ENCODE data around the gene FZD1. TPM values are rescaled to one million over a fixed set of nuclear protein-coding genes. Genes with fewer than 3 reads are reported as not detected.
A peak's percentile ranks its signal among the peaks of the same experiment; 100 is the strongest.

Gene FZD1
- total and polyA plus RNA-seq, 2 experiments from 2014 or later, result 0.34 to 1.4 TPM

DNA sequence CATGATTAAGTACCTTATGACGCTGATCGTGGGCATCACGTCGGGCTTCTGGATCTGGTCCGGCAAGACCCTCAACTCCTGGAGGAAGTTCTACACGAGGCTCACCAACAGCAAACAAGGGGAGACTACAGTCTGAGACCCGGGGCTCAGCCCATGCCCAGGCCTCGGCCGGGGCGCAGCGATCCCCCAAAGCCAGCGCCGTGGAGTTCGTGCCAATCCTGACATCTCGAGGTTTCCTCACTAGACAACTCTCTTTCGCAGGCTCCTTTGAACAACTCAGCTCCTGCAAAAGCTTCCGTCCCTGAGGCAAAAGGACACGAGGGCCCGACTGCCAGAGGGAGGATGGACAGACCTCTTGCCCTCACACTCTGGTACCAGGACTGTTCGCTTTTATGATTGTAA, 2.5 kb downstream of the FZD1 start:
- ATAC-seq (no peak), DNase-seq (ENCODE audit: low spot score) (peak; percentile 18)
- peaks cover 89% of the 10 kb centered on the region for H3K27me3 ChIP-seq (ENCODE audit: insufficient read depth)
- Mint-ChIP-seq H3K4me1 (peaks cover 24% of the 10 kb centered on the region), H3K27ac (no peak overlapping the region), H3K9me3 (peaks cover 3% of the 10 kb centered on the region; the same call in 1 of the 3 replicates), H3K36me3 (ENCODE audit: low read depth) (no peaks in the 10 kb centered on the region), H3K27me3 (ENCODE audit: insufficient read depth, low read depth, poor library complexity) (peaks cover 61% of the 10 kb centered on the region), H3K4me3 (peak overlapping the region; percentile 82)
- peak overlapping the region; percentile 99 for H3K4me2 ChIP-seq
- no peaks in the 10 kb centered on the region for H3K36me3 ChIP-seq (ENCODE audit: insufficient read depth)
- H3K79me2 ChIP-seq (replicated peaks; ENCODE audit: insufficient read depth), result no peaks in the 10 kb centered on the region
- peak overlapping the region; percentile 63 for H2AFZ ChIP-seq
- H3K9me2 ChIP-seq (ENCODE audit: insufficient read depth), result no peaks in the 10 kb centered on the region
- no peak overlapping the region for H3K27ac ChIP-seq (ENCODE audit: low read depth)
- TF ChIP-seq, protein P1, sequence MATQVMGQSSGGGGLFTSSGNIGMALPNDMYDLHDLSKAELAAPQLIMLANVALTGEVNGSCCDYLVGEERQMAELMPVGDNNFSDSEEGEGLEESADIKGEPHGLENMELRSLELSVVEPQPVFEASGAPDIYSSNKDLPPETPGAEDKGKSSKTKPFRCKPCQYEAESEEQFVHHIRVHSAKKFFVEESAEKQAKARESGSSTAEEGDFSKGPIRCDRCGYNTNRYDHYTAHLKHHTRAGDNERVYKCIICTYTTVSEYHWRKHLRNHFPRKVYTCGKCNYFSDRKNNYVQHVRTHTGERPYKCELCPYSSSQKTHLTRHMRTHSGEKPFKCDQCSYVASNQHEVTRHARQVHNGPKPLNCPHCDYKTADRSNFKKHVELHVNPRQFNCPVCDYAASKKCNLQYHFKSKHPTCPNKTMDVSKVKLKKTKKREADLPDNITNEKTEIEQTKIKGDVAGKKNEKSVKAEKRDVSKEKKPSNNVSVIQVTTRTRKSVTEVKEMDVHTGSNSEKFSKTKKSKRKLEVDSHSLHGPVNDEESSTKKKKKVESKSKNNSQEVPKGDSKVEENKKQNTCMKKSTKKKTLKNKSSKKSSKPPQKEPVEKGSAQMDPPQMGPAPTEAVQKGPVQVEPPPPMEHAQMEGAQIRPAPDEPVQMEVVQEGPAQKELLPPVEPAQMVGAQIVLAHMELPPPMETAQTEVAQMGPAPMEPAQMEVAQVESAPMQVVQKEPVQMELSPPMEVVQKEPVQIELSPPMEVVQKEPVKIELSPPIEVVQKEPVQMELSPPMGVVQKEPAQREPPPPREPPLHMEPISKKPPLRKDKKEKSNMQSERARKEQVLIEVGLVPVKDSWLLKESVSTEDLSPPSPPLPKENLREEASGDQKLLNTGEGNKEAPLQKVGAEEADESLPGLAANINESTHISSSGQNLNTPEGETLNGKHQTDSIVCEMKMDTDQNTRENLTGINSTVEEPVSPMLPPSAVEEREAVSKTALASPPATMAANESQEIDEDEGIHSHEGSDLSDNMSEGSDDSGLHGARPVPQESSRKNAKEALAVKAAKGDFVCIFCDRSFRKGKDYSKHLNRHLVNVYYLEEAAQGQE (IDR thresholded peaks at IDR 0.05; ENCODE audit: unreplicated experiment), result no peak
- TF ChIP-seq, protein P2, sequence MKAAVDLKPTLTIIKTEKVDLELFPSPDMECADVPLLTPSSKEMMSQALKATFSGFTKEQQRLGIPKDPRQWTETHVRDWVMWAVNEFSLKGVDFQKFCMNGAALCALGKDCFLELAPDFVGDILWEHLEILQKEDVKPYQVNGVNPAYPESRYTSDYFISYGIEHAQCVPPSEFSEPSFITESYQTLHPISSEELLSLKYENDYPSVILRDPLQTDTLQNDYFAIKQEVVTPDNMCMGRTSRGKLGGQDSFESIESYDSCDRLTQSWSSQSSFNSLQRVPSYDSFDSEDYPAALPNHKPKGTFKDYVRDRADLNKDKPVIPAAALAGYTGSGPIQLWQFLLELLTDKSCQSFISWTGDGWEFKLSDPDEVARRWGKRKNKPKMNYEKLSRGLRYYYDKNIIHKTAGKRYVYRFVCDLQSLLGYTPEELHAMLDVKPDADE (IDR thresholded peaks at IDR 0.05), result no peak
- TF ChIP-seq CTCF (conservative IDR thresholded peaks at IDR 0.05; ENCODE audit: low read depth in 2 of 2) (no peak), POLR2AphosphoS5 (IDR thresholded peaks at IDR 0.05; ENCODE audit: low read depth) (no peak), NANOG (IDR thresholded peaks at IDR 0.05; ENCODE audit: borderline replicate concordance) (no peak), EZH2phosphoT487 (IDR thresholded peaks at IDR 0.05; ENCODE audit: unreplicated experiment) (no peak), EZH2 (IDR thresholded peaks at IDR 0.05; ENCODE audit: low read depth, unreplicated experiment) (peak; percentile 90)
- no peaks in the 10 kb centered on the region; the same call in 1 of the 2 replicates for H3F3A ChIP-seq (replicated peaks; ENCODE audit: low read depth)
- peak overlapping the region; percentile 77 for H3K4me3 ChIP-seq
- H3K4me1 ChIP-seq (ENCODE audit: insufficient read depth), result peaks cover 34% of the 10 kb centered on the region
- peaks cover 10% of the 10 kb centered on the region; the same call in 1 of the 2 replicates for H4K20me1 ChIP-seq (replicated peaks; ENCODE audit: insufficient read depth)
